HG02588 (cell line): ENCODE measurements around the gene PPP4R3B.

ENCODE experiments used
- ATAC-seq: cut with Tn5 transposase; IDR thresholded peaks from one replicate; pipeline ENCODE4 v1.9.1; 2021; ENCODE audit warnings: mild to moderate bottlenecking, moderate library complexity; ENCODE audit not compliant: unreplicated experiment

PPP4R3B gene

DNA sequence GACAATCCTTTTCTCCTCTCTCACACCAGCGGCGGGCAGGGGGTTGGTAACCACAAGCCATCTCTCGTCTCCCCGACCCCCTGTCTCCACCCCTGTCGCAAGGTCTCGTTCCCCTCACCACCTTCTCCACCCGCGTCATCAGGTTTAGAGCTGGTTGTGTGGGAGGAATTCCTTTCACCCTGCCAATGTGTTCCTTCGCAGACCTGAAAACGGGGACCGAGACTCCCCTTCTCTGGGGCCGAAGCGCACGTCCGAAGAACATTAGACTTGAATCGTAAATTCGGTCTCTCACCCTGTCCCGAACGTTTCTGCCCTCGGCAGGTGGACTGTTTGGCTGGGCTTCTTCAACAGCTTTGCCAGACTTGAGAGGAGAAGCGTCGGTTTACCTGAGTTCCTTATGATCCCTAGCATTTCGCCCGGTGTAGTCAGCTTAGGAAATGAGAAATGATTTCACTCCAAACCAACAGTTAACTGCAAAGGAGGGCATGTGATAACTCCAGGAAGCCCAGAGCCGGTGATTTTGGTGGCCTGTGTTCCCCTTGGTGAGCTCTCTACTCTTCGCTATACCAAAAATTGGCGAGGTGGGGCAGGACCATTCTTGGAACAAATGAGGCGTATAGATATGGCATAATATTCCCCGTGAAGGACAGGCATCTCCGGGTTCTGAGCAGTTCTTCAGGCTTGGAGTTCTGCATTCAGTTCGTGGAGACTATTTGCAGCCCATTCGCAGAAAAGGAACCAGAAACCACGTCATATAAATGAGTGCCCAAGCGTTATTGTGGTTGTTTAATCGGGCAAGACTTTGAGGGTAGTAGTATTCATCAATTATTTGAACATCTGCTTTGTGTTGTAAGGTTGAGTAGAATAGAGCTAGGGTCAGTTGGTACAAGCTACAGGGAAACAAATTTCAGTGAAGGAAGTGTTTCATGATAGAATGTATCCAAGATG is 97.2 kb downstream of the PPP4R3B start:
- ATAC-seq = peak; percentile 8

DNA sequence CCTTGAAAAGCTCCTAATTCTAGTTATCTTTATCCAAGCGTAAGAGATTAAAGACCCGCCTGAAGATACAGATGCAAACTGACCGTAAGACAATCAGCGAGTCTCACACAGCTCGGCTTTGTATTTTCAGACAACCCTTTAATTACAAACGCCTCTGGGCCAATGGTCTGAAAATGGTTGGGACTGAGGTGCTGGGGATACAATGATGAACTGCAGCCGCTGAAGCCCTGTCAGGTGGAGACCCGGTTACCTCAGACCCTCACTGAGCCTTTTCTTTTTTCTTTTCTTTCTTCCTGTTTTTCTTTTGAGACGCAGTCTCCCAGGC is 98.6 kb downstream of the PPP4R3B start:
- ATAC-seq = no peak

DNA sequence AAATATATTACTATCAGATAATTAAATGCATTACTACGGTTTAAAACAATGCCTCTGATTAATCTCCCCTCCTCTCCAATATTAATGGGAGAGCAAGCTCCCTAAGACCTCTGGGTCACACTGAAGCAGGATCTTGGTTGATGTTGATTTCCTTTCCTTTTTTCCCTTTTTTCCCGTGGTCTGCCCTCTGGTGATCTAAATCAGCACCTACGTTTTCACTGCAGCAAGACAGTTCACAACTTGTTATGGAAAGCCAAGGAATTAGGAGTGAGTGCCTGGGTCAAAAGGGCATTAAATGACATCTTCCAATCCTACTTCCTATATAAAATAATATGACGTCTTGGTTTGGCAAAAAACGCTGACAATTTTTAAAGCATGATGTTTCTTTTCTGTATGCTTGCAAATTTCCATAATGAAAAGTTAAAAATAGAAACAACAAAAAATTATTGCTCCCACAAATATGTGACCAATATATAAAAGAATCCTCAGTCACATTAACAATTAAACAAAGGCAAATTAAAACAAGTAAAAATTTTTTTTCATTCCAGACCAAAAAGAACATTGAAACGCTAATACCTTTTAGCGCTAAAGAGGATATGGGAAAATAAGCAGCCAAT is 105.8 kb downstream of the PPP4R3B start:
- no peak for ATAC-seq

DNA sequence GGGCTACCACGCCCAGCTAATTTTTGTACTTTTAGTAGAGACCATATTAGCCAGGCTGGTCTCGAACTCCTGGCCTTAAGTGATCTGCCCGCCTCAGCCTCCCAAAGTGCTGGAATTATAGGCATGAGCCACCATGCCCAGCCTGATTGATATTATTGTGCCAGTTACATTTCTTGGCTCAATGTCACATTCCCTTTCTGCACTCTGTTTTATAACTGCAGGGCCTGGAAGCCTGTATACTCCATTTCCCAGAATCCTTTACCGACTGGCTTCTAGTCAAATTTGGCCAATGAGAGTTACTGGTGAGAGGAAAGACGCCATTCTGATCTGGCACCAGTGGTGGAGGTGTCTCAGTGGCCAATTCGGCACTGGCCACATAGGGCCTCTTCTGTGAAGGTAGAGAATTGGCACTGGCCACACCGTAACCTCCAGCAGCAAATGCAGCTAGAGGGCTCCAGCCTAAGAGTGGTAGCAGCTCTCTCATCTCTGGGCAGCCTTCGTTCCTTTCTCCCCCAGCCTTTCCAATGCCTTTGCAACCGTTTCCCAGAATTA is 114.8 kb downstream of the PPP4R3B start:
- no peak for ATAC-seq

DNA sequence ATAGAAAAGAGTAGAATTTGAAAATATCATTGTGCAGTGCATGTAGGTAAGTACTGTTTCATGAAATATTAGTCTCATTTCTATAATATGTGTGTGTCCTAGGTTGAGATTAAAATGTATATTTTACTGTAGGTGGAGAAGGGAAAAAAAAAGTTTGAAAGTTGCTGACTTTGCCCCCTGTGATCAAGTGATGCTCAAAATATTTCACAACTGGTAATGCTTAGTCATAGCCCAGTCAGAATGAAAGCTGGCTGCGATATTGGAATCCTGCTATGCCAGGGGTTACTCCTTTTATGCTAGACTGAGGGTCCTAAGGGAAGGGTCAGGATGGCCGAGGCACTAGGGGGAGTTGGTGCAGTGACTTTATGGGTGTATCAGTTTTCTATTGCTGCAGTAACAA is 117.4 kb downstream of the PPP4R3B start:
- no peak for ATAC-seq

DNA sequence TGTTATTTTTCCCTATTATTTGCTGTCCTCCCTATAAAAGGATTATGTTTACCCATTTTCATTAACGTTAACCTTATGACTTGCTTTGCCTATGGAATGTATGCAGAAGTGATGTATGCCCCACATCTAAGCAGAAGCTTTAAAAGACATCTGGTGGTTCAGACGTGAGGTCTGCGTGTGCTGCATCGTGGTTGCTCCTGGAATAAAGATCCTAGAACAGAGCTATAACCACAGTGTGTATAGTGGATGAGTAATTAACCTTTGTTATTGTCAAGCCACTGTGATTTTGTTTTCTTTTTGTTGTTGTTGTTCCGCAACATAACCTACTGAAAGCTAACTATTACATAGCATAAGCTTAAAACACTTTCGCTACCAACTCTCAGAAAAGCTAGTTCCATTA is 118.8 kb downstream of the PPP4R3B start:
- no peak for ATAC-seq
